SKM-1 treated with dmso at 0.1 percent for 144 hours (cell line): Measurements from ENCODE around the gene RBM33.

ENCODE experiments used
- DNase-seq: peaks from one replicate; lab custom pipeline; 2025; ENCODE audit not compliant: unreplicated experiment; lab: John Stamatoyannopoulos, UW

RBM33 gene

DNA sequence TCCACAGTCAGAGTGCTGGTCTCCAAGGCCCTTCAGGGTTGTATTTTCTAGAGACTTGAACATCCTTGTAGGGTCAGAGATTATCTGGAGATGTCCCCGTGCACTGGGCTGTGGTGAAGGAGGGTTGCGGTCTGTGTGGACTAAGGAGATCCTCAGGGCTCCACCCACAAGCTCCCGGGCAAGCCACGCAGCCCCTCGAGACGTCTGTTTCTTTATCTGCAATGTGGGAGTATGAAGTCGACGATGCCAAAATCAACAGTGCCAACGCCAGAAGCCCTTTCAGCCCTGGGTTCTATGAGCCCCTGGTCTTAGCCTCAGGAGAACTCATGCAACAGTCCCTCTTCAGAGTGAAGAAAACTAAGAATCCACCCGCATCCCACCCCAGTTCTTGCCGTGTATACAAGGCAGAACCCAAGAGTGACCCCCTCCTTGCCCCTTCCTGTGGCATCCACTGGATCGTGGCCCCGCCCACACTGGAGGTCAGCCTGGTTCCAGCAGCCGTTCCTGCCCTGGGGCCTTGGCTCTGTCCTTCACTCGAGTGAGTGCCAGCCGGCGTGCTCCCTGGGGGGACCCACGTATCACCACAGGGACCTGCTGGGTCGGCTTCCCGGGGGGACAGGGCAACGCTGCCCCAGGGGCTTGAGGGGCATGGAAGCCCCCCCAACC is 173.8 kb downstream of the RBM33 start:
- DNase-seq, result no peak

DNA sequence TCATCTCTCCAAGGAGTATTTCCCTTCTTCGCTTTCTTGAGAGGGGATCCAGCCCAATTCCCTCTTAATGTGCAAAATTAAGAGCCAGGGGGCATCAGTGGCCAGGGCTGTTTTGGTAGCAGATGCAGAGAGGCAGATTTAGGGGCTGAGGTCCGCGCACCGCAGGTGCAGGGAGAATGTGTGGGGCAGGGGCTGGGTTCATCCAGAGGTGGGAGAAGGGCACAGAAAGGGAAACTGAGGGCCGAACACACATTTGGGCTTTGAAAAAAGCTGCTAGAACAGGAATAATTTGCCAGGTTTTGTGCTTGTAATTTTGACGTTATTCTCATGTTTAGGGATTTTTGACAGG is 174.3 kb downstream of the RBM33 start:
- no peak for DNase-seq

DNA sequence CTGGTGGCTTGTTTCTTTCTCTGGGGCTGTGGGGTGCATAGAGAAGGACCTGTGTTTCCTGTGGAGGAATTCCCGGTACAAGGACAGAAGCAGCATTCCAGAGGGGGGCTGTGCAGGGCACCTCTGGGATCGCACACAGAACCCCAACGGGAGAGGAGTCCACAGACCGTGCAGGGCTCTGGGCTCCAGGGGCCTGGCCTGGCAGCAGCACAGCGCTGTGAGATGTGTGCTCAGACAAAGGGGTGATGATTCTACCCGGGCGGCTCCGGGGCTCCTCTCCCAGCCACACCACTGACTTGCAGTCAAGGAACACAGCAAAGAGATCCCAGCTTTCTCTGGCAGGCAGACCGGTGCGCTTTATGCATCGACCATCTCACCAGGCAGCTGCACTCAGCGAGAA is 174.7 kb downstream of the RBM33 start:
- no peak for DNase-seq

DNA sequence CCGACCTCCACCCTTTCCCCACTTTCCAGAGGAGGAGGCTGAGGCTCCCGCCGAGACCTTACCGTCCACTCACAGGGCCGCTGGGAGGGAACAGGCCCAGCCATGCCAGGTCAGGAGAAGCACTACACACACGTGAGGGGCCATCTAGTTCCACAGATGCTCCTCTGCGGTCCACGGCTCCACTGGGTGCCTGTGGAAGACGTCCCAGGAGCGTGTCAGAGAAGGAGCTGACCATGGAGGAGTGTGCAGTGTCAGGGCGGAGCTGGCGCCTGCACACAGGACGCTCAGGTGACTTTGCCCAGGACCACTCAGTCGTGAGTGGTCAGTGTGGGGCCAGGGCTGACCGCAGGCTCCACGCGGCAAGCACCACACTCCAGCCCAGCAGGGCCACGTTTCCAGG is 175.8 kb downstream of the RBM33 start:
- DNase-seq, result no peak

DNA sequence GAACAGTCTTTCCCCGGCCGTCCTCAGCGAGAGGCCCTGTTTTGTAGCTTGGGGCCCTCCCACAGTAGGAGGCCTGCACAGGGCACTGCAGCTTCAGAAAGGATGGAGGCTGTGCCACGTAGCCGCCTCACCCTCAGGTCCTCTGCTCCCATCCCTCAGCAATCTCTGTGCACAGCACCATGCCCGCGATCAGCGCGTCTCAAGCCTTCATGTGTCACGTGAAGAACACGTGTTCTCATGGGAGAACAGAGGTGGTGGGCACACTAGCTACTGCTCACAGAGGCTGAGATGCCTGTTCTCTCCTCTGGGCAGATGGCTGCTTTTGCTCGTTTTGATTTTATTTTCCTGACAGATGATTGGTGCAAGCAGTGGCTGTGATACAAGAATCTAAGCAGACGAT is 176.3 kb downstream of the RBM33 start:
- DNase-seq, result no peak

DNA sequence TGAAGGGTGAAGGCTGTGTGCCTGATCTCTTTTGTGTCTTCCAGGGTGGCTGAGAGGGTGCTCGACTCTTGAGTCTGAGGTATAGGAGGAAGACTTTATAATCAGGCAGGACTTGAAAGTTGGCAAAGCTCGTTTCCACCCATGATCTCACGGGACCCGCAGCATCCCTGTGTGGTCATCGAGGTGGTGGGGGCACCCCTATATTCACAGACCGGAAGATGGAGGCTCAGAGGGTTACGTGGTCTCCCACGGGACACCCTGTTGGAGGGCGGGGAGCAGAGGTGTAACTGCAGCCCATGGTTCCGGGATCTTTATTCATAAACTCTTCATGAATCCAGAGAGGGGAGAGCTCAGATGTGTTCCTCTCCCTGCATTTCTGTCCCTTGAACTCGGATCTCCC is 177.4 kb downstream of the RBM33 start:
- no peak for DNase-seq

DNA sequence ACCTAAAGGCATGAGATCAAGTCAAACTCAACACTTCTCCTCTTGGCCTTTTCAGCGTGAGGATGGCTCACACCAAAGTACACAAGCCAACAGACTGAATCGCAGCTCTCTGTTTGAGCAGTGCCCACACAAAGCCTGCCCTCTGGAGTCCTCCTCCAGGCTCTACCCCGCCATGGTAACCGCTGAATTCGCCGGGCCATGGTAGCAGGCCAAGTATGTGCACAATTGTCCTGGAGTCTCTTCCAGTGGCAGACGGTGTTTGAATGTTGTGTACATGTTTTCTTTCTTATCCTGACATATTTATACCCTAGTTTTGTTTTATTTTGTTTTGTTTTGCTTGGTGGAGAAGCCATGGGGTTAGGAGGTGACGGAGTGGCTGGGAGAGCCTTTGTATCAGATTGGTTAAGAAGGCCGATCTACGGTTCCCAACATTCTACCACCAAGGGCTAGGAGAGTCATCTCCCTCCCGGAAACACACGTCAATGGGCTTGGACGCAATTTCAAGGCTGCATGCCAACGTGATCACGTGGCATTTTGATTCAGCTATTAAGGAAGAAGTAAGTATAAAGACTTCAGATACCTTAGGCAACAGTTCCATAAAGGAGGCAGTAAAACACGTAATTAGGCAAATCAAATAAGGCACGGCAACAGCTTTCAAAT is 179.9 kb downstream of the RBM33 start:
- DNase-seq, result no peak

DNA sequence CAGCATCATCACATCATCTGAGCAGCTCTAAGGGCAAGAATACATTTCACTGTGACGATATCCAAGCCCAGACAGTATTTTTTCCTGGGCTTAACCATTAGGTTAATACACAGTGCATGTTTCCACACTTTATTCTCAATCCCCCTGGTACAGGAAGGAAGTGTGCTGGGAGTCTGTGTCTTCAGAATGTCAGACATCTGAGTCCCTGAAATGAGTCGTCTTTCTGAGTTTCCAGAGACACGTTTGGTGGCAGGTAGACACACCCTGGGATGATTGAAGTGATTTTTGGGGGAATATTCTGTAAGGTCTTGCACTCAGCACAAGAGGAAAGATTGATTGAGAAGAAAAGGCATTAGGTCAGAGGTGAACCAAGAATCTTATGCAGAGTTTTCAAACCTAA is 180.9 kb downstream of the RBM33 start:
- DNase-seq, result no peak

DNA sequence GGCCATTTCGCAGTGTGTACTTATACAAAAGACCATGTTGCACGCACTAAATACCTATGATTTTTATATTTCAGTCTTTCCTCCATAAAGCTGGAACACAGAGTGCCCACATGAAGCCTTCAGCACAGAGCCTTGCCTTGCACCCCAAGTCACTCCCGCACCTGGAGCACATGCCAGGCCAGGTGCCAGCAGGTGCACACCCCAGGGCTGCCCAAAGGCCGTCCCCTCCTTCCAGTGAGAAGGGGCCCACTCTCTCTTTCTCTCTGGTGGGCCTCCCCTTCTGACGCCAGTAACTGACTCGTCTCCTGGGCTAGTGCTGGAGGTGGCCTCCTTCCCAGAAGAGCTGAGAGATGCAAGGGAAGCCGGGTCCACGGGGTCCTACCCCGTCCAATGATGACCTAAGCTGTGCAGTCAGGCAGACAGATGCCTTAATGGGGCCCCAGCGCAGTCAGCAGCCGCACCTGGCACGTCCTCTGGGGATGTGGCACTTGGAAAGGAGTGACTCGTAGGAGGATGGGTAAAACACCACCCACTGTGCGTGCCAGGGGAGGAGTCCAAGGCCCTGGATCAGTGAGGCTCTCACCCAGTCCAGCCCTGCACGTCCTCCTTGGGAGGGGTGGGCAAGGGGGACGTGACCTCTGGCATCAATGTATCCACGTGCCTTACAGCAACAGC is 185.5 kb downstream of the RBM33 start:
- no peak for DNase-seq
